Erythroblast (primary cell): Measurements from ENCODE around the gene ATP8B3.

Experiments
- GATA1 ChIP-seq: IDR thresholded peaks from 2 replicates; pipeline ENCODE4 v1.6.1; 2011; ENCODE audit warnings: low read depth, mild to moderate bottlenecking, control low read depth, low read length, moderate library complexity
- POLR2A ChIP-seq: IDR thresholded peaks from 2 replicates; pipeline ENCODE4 v1.6.1; 2011; ENCODE audit warnings: mild to moderate bottlenecking, low read length

- TF ChIP-seq POLR2A = no peak
- no peak for TF ChIP-seq GATA1
Measured at GRCh38 chr19:1750343-1751021, 61.6 kb downstream of the ATP8B3 start.
